ENCODE measurements around the gene SNTG2.
"Not testable (repeated sequence)": the region's sequence is repeated elsewhere in the genome, so short reads cannot be mapped to it uniquely, and the experiment has no call there.

Gene SNTG2

DNA sequence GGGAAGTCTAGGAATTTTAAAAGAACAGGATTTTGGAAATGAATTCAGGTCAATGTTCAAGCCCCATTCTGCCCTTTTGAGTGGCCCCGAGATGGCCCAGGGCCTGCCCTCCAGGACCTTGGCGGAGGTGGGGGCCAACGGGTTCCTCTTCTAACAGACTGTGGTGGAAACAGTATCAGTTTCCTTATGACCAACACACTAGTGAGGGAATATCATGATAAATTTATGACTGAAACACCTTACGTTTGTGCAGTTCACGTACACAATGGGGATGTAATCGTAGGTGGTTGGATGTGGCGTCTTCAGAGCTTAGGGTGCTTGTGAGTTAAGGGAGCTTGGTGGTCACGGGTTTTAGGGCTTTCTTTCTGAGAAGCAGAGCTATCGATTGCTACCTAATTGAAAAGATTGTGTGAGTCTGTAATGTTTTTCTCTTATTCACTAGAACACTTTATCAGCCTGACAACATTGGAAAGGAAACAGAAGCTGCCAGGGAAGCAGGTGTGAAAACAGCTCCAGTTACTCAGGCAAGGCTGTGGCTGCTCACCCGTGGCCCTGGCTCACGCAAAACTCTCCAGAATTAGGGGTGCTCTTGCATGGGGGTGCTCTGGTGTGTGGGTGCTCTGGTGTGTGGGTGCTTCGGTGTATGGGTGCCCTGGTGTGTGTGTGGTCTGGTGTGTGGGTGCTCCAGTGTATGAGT, 165.3 kb downstream of the SNTG2 start:
- no peak for FAIRE-seq
- no peak for DNase-seq (ENCODE audit: insufficient read length, low spot score)
- TF ChIP-seq POLR2A (IDR thresholded peaks at IDR 0.05; ENCODE audit: low read depth, low read length), result no peak

- TF ChIP-seq POLR2A (IDR thresholded peaks at IDR 0.05; ENCODE audit: low read depth, low read length), result no peak
- FAIRE-seq, result no peak
- no peak for DNase-seq (ENCODE audit: insufficient read length, low spot score)
These were observed 166.9 kb downstream of the SNTG2 start for GRCh38 chr2:1117569-1117968.

GRCh38 chr2:1125217-1125616, 174.6 kb downstream of the SNTG2 start:
- TF ChIP-seq POLR2A (IDR thresholded peaks at IDR 0.05; ENCODE audit: low read depth, low read length), result no peak
- FAIRE-seq, result no peak
- DNase-seq (ENCODE audit: insufficient read length, low spot score), result no peak

- DNase-seq (ENCODE audit: insufficient read length, low spot score), result no peak
- no peak for FAIRE-seq
- no peak for TF ChIP-seq POLR2A (IDR thresholded peaks at IDR 0.05; ENCODE audit: low read depth, low read length)
These were observed 175.2 kb downstream of the SNTG2 start for GRCh38 chr2:1125633-1126370.

GRCh38 chr2:1129982-1130381, 179.3 kb downstream of the SNTG2 start:
- FAIRE-seq (no peak), DNase-seq (ENCODE audit: insufficient read length, low spot score) (no peak)
- no peak for TF ChIP-seq POLR2A (IDR thresholded peaks at IDR 0.05; ENCODE audit: low read depth, low read length)

GRCh38 chr2:1130922-1131321, 180.3 kb downstream of the SNTG2 start:
- no peak for FAIRE-seq
- no peak for TF ChIP-seq POLR2A (IDR thresholded peaks at IDR 0.05; ENCODE audit: low read depth, low read length)
- no peak for DNase-seq (ENCODE audit: insufficient read length, low spot score)

- DNase-seq (ENCODE audit: insufficient read length, low spot score), result no peak
- no peak for TF ChIP-seq POLR2A (IDR thresholded peaks at IDR 0.05; ENCODE audit: low read depth, low read length)
These were observed 181.8 kb downstream of the SNTG2 start for GRCh38 chr2:1132328-1132969.

DNA sequence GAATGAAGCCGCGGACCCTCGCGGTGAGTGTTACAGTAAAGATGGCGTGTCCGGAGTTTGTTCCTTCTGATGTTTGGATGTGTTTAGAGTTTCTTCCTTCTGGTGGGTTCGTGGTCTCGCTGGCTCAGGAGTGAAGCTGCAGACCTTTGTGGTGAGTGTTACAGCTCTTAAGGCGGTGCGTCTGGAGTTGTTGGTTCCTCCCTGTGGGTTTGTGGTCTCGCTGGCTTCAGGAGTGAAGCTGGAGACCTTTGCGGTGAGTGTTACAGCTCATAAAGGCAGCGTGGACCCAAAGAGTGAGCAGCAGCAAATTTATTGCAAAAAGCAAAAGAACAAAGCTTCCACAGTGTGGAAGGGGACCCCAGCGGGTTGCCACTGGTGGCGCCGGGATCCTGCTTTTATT, 183.2 kb downstream of the SNTG2 start:
- FAIRE-seq, result not testable (repeated sequence)

More at GRCh38 chr2:1132328-1132969, 181.8 kb downstream of the SNTG2 start:
- no peak for FAIRE-seq

GRCh38 chr2:1134629-1135028, 184.0 kb downstream of the SNTG2 start:
- DNase-seq (ENCODE audit: insufficient read length, low spot score) (no peak), FAIRE-seq (no peak)
- TF ChIP-seq POLR2A (IDR thresholded peaks at IDR 0.05; ENCODE audit: low read depth, low read length), result no peak

More for the DNA sequence above, 183.2 kb downstream of the SNTG2 start:
- not testable (repeated sequence) for DNase-seq (ENCODE audit: insufficient read length, low spot score)

- no peak for FAIRE-seq
- no peak for DNase-seq (ENCODE audit: insufficient read length, low spot score)
- TF ChIP-seq POLR2A (IDR thresholded peaks at IDR 0.05; ENCODE audit: low read depth, low read length), result no peak
These were observed 185.4 kb downstream of the SNTG2 start for GRCh38 chr2:1136067-1136466.

GRCh38 chr2:1136846-1137245, 186.2 kb downstream of the SNTG2 start:
- FAIRE-seq (no peak), DNase-seq (ENCODE audit: insufficient read length, low spot score) (no peak)
- no peak for TF ChIP-seq POLR2A (IDR thresholded peaks at IDR 0.05; ENCODE audit: low read depth, low read length)

DNA sequence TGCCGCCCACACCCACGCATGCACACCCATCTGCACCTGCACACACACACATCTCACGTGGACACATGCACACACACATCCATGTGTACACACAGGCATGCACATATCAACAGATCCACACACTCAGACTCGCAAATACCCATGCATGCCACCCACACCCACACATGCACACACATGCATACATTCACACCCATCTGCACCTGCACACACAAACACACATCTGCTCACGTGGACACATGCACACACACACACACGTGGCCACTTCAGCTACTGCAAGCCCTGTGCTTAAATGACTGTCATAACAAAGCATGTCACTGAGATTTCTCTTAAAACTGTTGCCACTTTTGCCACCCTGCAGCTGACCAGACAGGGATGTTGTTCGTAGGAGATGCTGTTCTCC, 186.6 kb downstream of the SNTG2 start:
- no peak for TF ChIP-seq POLR2A (IDR thresholded peaks at IDR 0.05; ENCODE audit: low read depth, low read length)
- no peak for FAIRE-seq
- DNase-seq (ENCODE audit: insufficient read length, low spot score), result no peak

- DNase-seq (ENCODE audit: insufficient read length, low spot score), result no peak
- FAIRE-seq, result no peak
- TF ChIP-seq POLR2A (IDR thresholded peaks at IDR 0.05; ENCODE audit: low read depth, low read length), result no peak
These were observed 187.3 kb downstream of the SNTG2 start for GRCh38 chr2:1137913-1138391.

GRCh38 chr2:1140389-1141003, 189.8 kb downstream of the SNTG2 start:
- FAIRE-seq, result no peak
- TF ChIP-seq POLR2A (IDR thresholded peaks at IDR 0.05; ENCODE audit: low read depth, low read length), result no peak
- peak; percentile 45 for DNase-seq (ENCODE audit: insufficient read length, low spot score)
